ENCODE data around the gene MYL12A. TPM values are rescaled to one million over a fixed set of nuclear protein-coding genes. Genes with fewer than 3 reads are reported as not detected.

MYL12A gene
- total RNA-seq, 1 experiment from 2014 or later, result 314 TPM

GRCh38 chr18:3283908-3284307 lies 36.3 kb downstream of the MYL12A start:
- H3K9me3 ChIP-seq (ENCODE audit: control insufficient read depth in 1 of 2, insufficient read depth in 1 of 2, low read depth in 1 of 2, low read length in 2 of 2), result no peaks in the 10 kb centered on the region
- no peaks in the 10 kb centered on the region for H3K27me3 ChIP-seq (ENCODE audit: insufficient read depth, low read length)
- ChIA-PET POLR2A (interaction anchor here (1.2 to 1.8 kb wide), 3 partner anchors 13 to 382 kb away, joined by 3 to 7 read pairs (median 4); no protein-coding TSS in a partner anchor), CTCF (interaction anchor here (0.6 to 6.5 kb wide), 2 partner anchors 310 to 382 kb away, joined by 3 to 65 read pairs; no protein-coding TSS in a partner anchor), RAD21 (ENCODE audit: low non-redundant PET in 1 of 2, low total read pairs in 2 of 2, uncharacterized antibody in 2 of 2, unreplicated experiment in 2 of 2) (no interaction called here)
- H3K79me2 ChIP-seq (ENCODE audit: insufficient read depth, low read length), result no peaks in the 10 kb centered on the region
- H3K27ac ChIP-seq (ENCODE audit: low read depth, low read length), result no peak overlapping the region
- H2AFZ ChIP-seq (ENCODE audit: low read depth, low read length, poor library complexity, severe bottlenecking), result no peak overlapping the region
- peaks cover 15 to 40% of the 10 kb centered on the region in 2 experiments for H3K4me1 ChIP-seq (ENCODE audit: control insufficient read depth in 1 of 2, insufficient read depth in 2 of 2, low read length in 2 of 2)
- H3K9me2 ChIP-seq (ENCODE audit: insufficient read depth), result no peaks in the 10 kb centered on the region
- H3K4me2 ChIP-seq (ENCODE audit: low read length), result peak overlapping the region; percentile 13; the same call in 1 of the 2 replicates
- no peak overlapping the region for H3K4me3 ChIP-seq (replicated peaks in 1 of 2; ENCODE audit: low read depth in 1 of 2, low read length in 2 of 2)
- H4K20me1 ChIP-seq (ENCODE audit: insufficient read depth), result no peaks in the 10 kb centered on the region
- ATAC-seq, result no peak
- DNase-seq (ENCODE audit: low read depth, low spot score), result no peak
- no TSS peak for BruUV-seq (replicated peaks)
- no peak overlapping the region for H3K9ac ChIP-seq (ENCODE audit: low read length)
- TF ChIP-seq CEBPB (IDR thresholded peaks at IDR 0.05; ENCODE audit: low read depth) (no peak), MAX (IDR thresholded peaks at IDR 0.05) (no peak), JUND (IDR thresholded peaks at IDR 0.05) (no peak), ZNF274 (IDR thresholded peaks at IDR 0.05; ENCODE audit: low read depth, low read length) (no peak), CTCF (IDR thresholded peaks at IDR 0.05 in 2 of 3, conservative IDR thresholded peaks at IDR 0.05 in 1 of 3; ENCODE audit: borderline replicate concordance in 1 of 3, insufficient read depth in 1 of 3, low read depth in 2 of 3, low read length in 2 of 3) (no peak), ZFX (IDR thresholded peaks at IDR 0.05) (no peak)
- intact Hi-C loops (cut with micrococcal nuclease), result loop anchor here (2.0 to 5.0 kb wide), 3 partner anchors 171 to 785 kb away; no protein-coding TSS in a partner anchor
- no peaks in the 10 kb centered on the region for H3K36me3 ChIP-seq (ENCODE audit: control insufficient read depth in 1 of 2, insufficient read depth in 2 of 2, low read length in 2 of 2)

- no peak; the same call in 1 of the 2 replicates for TF ChIP-seq FOSL1 (IDR thresholded peaks at IDR 0.05; ENCODE audit: low read depth)
- TF ChIP-seq TCF7L2 (IDR thresholded peaks at IDR 0.05; ENCODE audit: borderline replicate concordance, extremely low read depth, insufficient read depth, insufficient read length), result no peak
- no peak for TF ChIP-seq EGR1 (IDR thresholded peaks at IDR 0.05; ENCODE audit: low read depth)
- no peak for TF ChIP-seq SIN3A (IDR thresholded peaks at IDR 0.05; ENCODE audit: low read depth)
- TF ChIP-seq ZNF274 (IDR thresholded peaks at IDR 0.05; ENCODE audit: low read depth, low read length), result no peak
- H3K9me3 ChIP-seq (ENCODE audit: control insufficient read depth in 1 of 2, insufficient read depth in 1 of 2, low read depth in 1 of 2, low read length in 2 of 2), result no peaks in the 10 kb centered on the region; a peak in 1 of 4 replicates
- no peak overlapping the region for H3K9ac ChIP-seq (ENCODE audit: low read length)
- intact Hi-C loops (cut with micrococcal nuclease), result loop anchor here (5.0 kb wide), 1 partner anchor 423 kb away; no protein-coding TSS in a partner anchor
- peak overlapping the region; percentile 13; the same call in 1 of the 2 replicates for H3K4me2 ChIP-seq (ENCODE audit: low read length)
- no TSS peak for BruUV-seq (replicated peaks)
- no peak overlapping the region for H3K27ac ChIP-seq (ENCODE audit: low read depth, low read length)
- CTCF ChIA-PET, result interaction anchor here (0.6 to 6.5 kb wide), 2 partner anchors 310 to 381 kb away, joined by 3 to 65 read pairs; no protein-coding TSS in a partner anchor
- H2AFZ ChIP-seq (ENCODE audit: low read depth, low read length, poor library complexity, severe bottlenecking), result peak overlapping the region; percentile 23
- ATAC-seq, result no peak
- POLR2A ChIA-PET, result interaction anchor here (1.8 kb wide), 1 partner anchor 13 kb away, joined by 7 read pairs; no protein-coding TSS in a partner anchor
- H3K36me3 ChIP-seq (ENCODE audit: control insufficient read depth in 1 of 2, insufficient read depth in 2 of 2, low read length in 2 of 2), result no peaks in the 10 kb centered on the region
- no peak overlapping the region for H3K4me3 ChIP-seq (replicated peaks in 1 of 2; ENCODE audit: low read depth in 1 of 2, low read length in 2 of 2)
- DNase-seq (ENCODE audit: low read depth, low spot score), result no peak
- peaks cover 15 to 40% of the 10 kb centered on the region in 2 experiments for H3K4me1 ChIP-seq (ENCODE audit: control insufficient read depth in 1 of 2, insufficient read depth in 2 of 2, low read length in 2 of 2)
- H3K27me3 ChIP-seq (ENCODE audit: insufficient read depth, low read length), result no peaks in the 10 kb centered on the region
- no peaks in the 10 kb centered on the region for H3K9me2 ChIP-seq (ENCODE audit: insufficient read depth)
- no peaks in the 10 kb centered on the region for H3K79me2 ChIP-seq (ENCODE audit: insufficient read depth, low read length)
- H4K20me1 ChIP-seq (ENCODE audit: insufficient read depth), result no peaks in the 10 kb centered on the region
- RAD21 ChIA-PET (ENCODE audit: low non-redundant PET in 1 of 2, low total read pairs in 2 of 2, uncharacterized antibody in 2 of 2, unreplicated experiment in 2 of 2), result no interaction called here
These were observed 36.9 kb downstream of the MYL12A start for GRCh38 chr18:3284501-3284900.

Measured in HCT116 (cell line).